Testis (tissue), 3 donors: Measurements from ENCODE around the gene TNS2. TPM values are rescaled to one million over a fixed set of nuclear protein-coding genes. Genes with fewer than 3 reads are reported as not detected.

Experiments
- DNase-seq: peaks from one replicate; pipeline ENCODE4 v3.0.0-alpha.2; 2019
- H3K27ac ChIP-seq, 2 donors: fragments of 200-600 bp; sonication (generic); one replicate each; pipeline ENCODE4 v1.5.1; 2019
- H3K27me3 ChIP-seq: fragments of 200-600 bp; sonication (generic); one replicate; pipeline ENCODE4 v1.5.1; 2019
- H3K36me3 ChIP-seq: fragments of 200-600 bp; sonication (generic); one replicate; pipeline ENCODE4 v1.5.1; 2017; ENCODE audit warnings: low read depth; ENCODE audit errors: missing control alignments
- H3K4me1 ChIP-seq: fragments of 200-600 bp; sonication (generic); one replicate; pipeline ENCODE4 v1.5.1; 2019
- H3K4me3 ChIP-seq, 2 donors: fragments of 200-600 bp; sonication (generic); one replicate each; pipeline ENCODE4 v1.5.1; 2017 to 2019
- H3K9me3 ChIP-seq: fragments of 200-600 bp; sonication (generic); one replicate; pipeline ENCODE4 v1.5.1; 2017
- CTCF ChIP-seq, 3 experiments: fragments of 450-650 bp in 2 of 3; fragments of 200-600 bp in 1 of 3; sonication (generic) in 1 of 3; IDR thresholded peaks; one replicate each; pipeline ENCODE4 v1.5.1; 2016 to 2019; ENCODE audit warnings: antibody characterized with exemption in 3 of 3, mild to moderate bottlenecking in 2 of 3, moderate library complexity in 1 of 3
- POLR2A ChIP-seq: fragments of 450-650 bp; IDR thresholded peaks from one replicate; pipeline ENCODE4 v1.6.1; 2017; ENCODE audit warnings: antibody characterized with exemption, mild to moderate bottlenecking, moderate library complexity
- WGBS, 2 donors: methylation state at CpG; one replicate each; pipeline ENCODE4 v1.1.5; 2018; 5-methylcytosine and 5-hydroxymethylcytosine counted together
- intact Hi-C: fragments of 100-400 bp; cut with DNase I; formaldehyde crosslinking; loops from one replicate; pipeline ENCODE4 v1.15.1; 2023; ENCODE audit warnings: low total_unique reads
- polyA plus RNA-seq: library from polyadenylated mRNA; stranded (reverse); fragments of 350-450 nt; fragmentation: Illumina TruSeq; extraction: RNeasy Lipid Tissue Mini Kit (QIAGEN cat#74804); gene quantifications from one replicate; pipeline ENCODE4 v1.2.3, GENCODE V29; 2014; ENCODE audit warnings: low read depth, low replicate concordance; ENCODE audit not compliant: insufficient read depth
- total RNA-seq, 2 donors: library from RNA; depleted of rRNA; stranded (reverse); fragments of >200 nt; gene quantifications; one replicate each; pipeline ENCODE4 v1.2.3, GENCODE V29; 2016

Gene TNS2
- total and polyA plus RNA-seq, 3 donors from 2014 or later, result 47.0 to 138 (median 108) TPM

- H3K27me3 ChIP-seq, result no peaks in the 10 kb centered on the region
- H3K4me3 ChIP-seq, result peak overlapping the region; percentile 26 to 60
- 17 to 24% methylated on average over 11 to 16 of the region's 16 CpGs for WGBS, 2 donors
- intact Hi-C loops, result no loop called here
- H3K9me3 ChIP-seq, result no peaks in the 10 kb centered on the region
- peaks cover 58% of the 10 kb centered on the region for H3K4me1 ChIP-seq
- peak; percentile 50 to 72 (median 65) for TF ChIP-seq CTCF (IDR thresholded peaks at IDR 0.05)
- no peak for TF ChIP-seq POLR2A
- H3K36me3 ChIP-seq, result no peaks in the 10 kb centered on the region
- peak overlapping the region; percentile 89 to 92 for H3K27ac ChIP-seq
- DNase-seq, result peak; percentile 61
Observed at GRCh38 chr12:53053218-53054111, 3.6 kb downstream of the TNS2 start.

- peak overlapping the region; percentile 26 to 60 for H3K4me3 ChIP-seq
- H3K4me1 ChIP-seq, result peaks cover 49% of the 10 kb centered on the region
- H3K36me3 ChIP-seq, result no peaks in the 10 kb centered on the region
- WGBS, 2 donors, result 3 to 5% methylated on average over 23 to 48 of the region's 48 CpGs
- peak; percentile 98 for DNase-seq
- TF ChIP-seq POLR2A (no peak), CTCF (IDR thresholded peaks at IDR 0.05) (no peak)
- intact Hi-C loops, result no loop called here
- no peaks in the 10 kb centered on the region for H3K27me3 ChIP-seq
- H3K27ac ChIP-seq, result peak overlapping the region; percentile 89 to 92
- no peaks in the 10 kb centered on the region for H3K9me3 ChIP-seq
Observed at GRCh38 chr12:53054112-53054878, 4.4 kb downstream of the TNS2 start.

GRCh38 chr12:53055471-53056266 is 5.8 kb downstream of the TNS2 start:
- Histone ChIP-seq H3K4me3 (no peak overlapping the region), H3K27me3 (no peaks in the 10 kb centered on the region), H3K36me3 (no peaks in the 10 kb centered on the region), H3K27ac (peak overlapping the region in 1 of 2 donors; percentile 89), H3K4me1 (peaks cover 43% of the 10 kb centered on the region), H3K9me3 (no peaks in the 10 kb centered on the region)
- intact Hi-C loops, result no loop called here
- DNase-seq, result no peak
- TF ChIP-seq CTCF (IDR thresholded peaks at IDR 0.05) (no peak), POLR2A (no peak)
- 83 to 85% methylated on average over 14 to 15 of the region's 15 CpGs for WGBS, 2 donors

GRCh38 chr12:53056296-53056695 is 6.4 kb downstream of the TNS2 start:
- Histone ChIP-seq H3K27ac (peak overlapping the region in 1 of 2 donors; percentile 63), H3K4me1 (peaks cover 43% of the 10 kb centered on the region), H3K4me3 (no peak overlapping the region), H3K27me3 (no peaks in the 10 kb centered on the region), H3K36me3 (no peaks in the 10 kb centered on the region), H3K9me3 (no peaks in the 10 kb centered on the region)
- intact Hi-C loops, result no loop called here
- no peak for DNase-seq
- 70 to 78% methylated on average over 5 of the region's 5 CpGs for WGBS, 2 donors
- TF ChIP-seq CTCF (IDR thresholded peaks at IDR 0.05), result no peak
- TF ChIP-seq POLR2A, result no peak
